H1 (cell line): ENCODE measurements around the gene ZNF200. TPM values are rescaled to one million over a fixed set of nuclear protein-coding genes. Genes with fewer than 3 reads are reported as not detected.

ENCODE experiments used
- ASH2L ChIP-seq: fragments of 200-600, 300-600 bp; sonication (generic); IDR thresholded peaks from one replicate; pipeline ENCODE4 v1.7.1; 2017; ENCODE audit warnings: low read length
- CBX5 ChIP-seq: fragments of 300-800, 300-1000 bp; sonication (generic); IDR thresholded peaks from 2 replicates; pipeline ENCODE4 v1.7.1; 2016; ENCODE audit warnings: antibody characterized with exemption, low read length, low read depth
- CBX8 ChIP-seq: fragments of 300-800, 300-1000 bp; sonication (generic); IDR thresholded peaks from 2 replicates; pipeline ENCODE4 v1.7.1; 2016; ENCODE audit warnings: low read depth, low read length, borderline replicate concordance
- CHD1 ChIP-seq: IDR thresholded peaks from 2 replicates; pipeline ENCODE4 v1.6.1; 2012; ENCODE audit warnings: low read depth, low read length, improper control_type of control experiment
- CTBP2 ChIP-seq: IDR thresholded peaks from 2 replicates; pipeline ENCODE4 v1.7.0; 2011; ENCODE audit warnings: borderline replicate concordance, mild to moderate bottlenecking, moderate library complexity, mixed read lengths, low read length; ENCODE audit not compliant: insufficient read depth, insufficient read length
- EP300 ChIP-seq, 2 experiments: IDR thresholded peaks; 1 replicate in 1 of 2; 2 replicates in 1 of 2; pipeline ENCODE4 v1.6.1; 2011 to 2012; ENCODE audit warnings: low read depth in 2 of 2, low read length in 2 of 2, mild to moderate bottlenecking in 2 of 2, borderline replicate concordance in 1 of 2, inconsistent platforms in 1 of 2, moderate library complexity in 1 of 2
- FOSL1 ChIP-seq: IDR thresholded peaks from 2 replicates; pipeline ENCODE4 v1.6.1; 2011; ENCODE audit warnings: mild to moderate bottlenecking, low read depth, low read length, moderate library complexity; ENCODE audit not compliant: insufficient read depth
- JUND ChIP-seq: IDR thresholded peaks from 2 replicates; pipeline ENCODE4 v1.6.1; 2011; ENCODE audit warnings: mild to moderate bottlenecking, improper control_type of control experiment, low read length
- KDM1A ChIP-seq: fragments of 200-600, 300-600 bp; sonication (generic); IDR thresholded peaks from 2 replicates; pipeline ENCODE4 v1.7.1; 2016; ENCODE audit warnings: mild to moderate bottlenecking, low read length, borderline replicate concordance
- POU5F1 ChIP-seq: IDR thresholded peaks from 2 replicates; pipeline ENCODE4 v1.6.1; 2011; ENCODE audit warnings: low read depth, mild to moderate bottlenecking, low read length, moderate library complexity
- RFX5 ChIP-seq: IDR thresholded peaks from 2 replicates; pipeline ENCODE4 v1.6.1; 2011; ENCODE audit warnings: low read depth, low read length, improper control_type of control experiment, borderline replicate concordance
- RNF2 ChIP-seq: fragments of 200-900, 300-1000 bp; sonication (generic); IDR thresholded peaks from 2 replicates; pipeline ENCODE4 v1.7.1; 2016; ENCODE audit warnings: borderline replicate concordance, low read depth, mild to moderate bottlenecking, antibody characterized with exemption, low read length; ENCODE audit not compliant: poor library complexity, severe bottlenecking; ENCODE audit errors: missing control alignments
- SIRT6 ChIP-seq: IDR thresholded peaks from one replicate; pipeline ENCODE4 v1.7.1; 2012; ENCODE audit warnings: low read length, inconsistent platforms
- SP4 ChIP-seq: IDR thresholded peaks from 2 replicates; pipeline ENCODE4 v1.6.1; 2012; ENCODE audit warnings: low read length, inconsistent platforms
- SUZ12 ChIP-seq: fragments of 200-600 bp; sonication (generic); IDR thresholded peaks from 2 replicates; pipeline ENCODE4 v1.6.1; 2012; ENCODE audit warnings: mild to moderate bottlenecking, inconsistent platforms, low read length, moderate library complexity, mixed read lengths
- TAF1 ChIP-seq: IDR thresholded peaks from 2 replicates; pipeline ENCODE4 v1.6.1; 2011; ENCODE audit warnings: mild to moderate bottlenecking, low read depth, low read length
- TCF12 ChIP-seq: IDR thresholded peaks from 2 replicates; pipeline ENCODE4 v1.6.1; 2011; ENCODE audit warnings: low read depth, mild to moderate bottlenecking, low read length
- polyA plus RNA-seq, 7 experiments: library from polyadenylated mRNA; depleted of rRNA in 3 of 7; stranded (reverse) in 5 of 7; unstranded in 2 of 7; fragments of >200 nt in 5 of 7; fragments of 200-250 nt in 2 of 7; gene quantifications; 1 replicate in 5 of 7; 2 replicates in 1 of 7; 4 replicates in 1 of 7; pipeline versions ENCODE4 v1.2.1 to v1.2.3, GENCODE V29; 2011 to 2013; ENCODE audit warnings: missing spikeins in 2 of 7, mixed read lengths in 2 of 7
- total RNA-seq: library from RNA; stranded (reverse); fragmentation: NEBNext Ultra II Directional; extraction: Animal tissue kit (Norgen Biotek cat#: 25700); gene quantifications from 2 replicates; pipeline ENCODE4 v1.2.1, GENCODE V29; 2021
- TF ChIP-seq, protein P1 (sequence below), 3 experiments: IDR thresholded peaks; 1 replicate in 2 of 3; 2 replicates in 1 of 3; pipeline versions ENCODE4 v1.5.1 to v1.6.1; 2011; ENCODE audit warnings: low read length in 3 of 3, mild to moderate bottlenecking in 3 of 3, inconsistent platforms in 2 of 3, low read depth in 1 of 3, moderate library complexity in 1 of 3; ENCODE audit not compliant: insufficient read depth in 1 of 3; ENCODE audit errors: control extremely low read depth in 1 of 3
- TF ChIP-seq, protein P2 (sequence below): IDR thresholded peaks from 2 replicates; pipeline ENCODE4 v1.6.1; 2011; ENCODE audit warnings: low read length, improper control_type of control experiment
- TF ChIP-seq, protein P3 (sequence below): IDR thresholded peaks from 2 replicates; pipeline ENCODE4 v1.6.1; 2012; ENCODE audit warnings: inconsistent platforms

ZNF200 gene
- total and polyA plus RNA-seq, 2 of the 8 experiments (the other 6 are each of a cell fraction or from before 2014, with no cell fraction given), result 2.7 to 9.9 TPM

DNA sequence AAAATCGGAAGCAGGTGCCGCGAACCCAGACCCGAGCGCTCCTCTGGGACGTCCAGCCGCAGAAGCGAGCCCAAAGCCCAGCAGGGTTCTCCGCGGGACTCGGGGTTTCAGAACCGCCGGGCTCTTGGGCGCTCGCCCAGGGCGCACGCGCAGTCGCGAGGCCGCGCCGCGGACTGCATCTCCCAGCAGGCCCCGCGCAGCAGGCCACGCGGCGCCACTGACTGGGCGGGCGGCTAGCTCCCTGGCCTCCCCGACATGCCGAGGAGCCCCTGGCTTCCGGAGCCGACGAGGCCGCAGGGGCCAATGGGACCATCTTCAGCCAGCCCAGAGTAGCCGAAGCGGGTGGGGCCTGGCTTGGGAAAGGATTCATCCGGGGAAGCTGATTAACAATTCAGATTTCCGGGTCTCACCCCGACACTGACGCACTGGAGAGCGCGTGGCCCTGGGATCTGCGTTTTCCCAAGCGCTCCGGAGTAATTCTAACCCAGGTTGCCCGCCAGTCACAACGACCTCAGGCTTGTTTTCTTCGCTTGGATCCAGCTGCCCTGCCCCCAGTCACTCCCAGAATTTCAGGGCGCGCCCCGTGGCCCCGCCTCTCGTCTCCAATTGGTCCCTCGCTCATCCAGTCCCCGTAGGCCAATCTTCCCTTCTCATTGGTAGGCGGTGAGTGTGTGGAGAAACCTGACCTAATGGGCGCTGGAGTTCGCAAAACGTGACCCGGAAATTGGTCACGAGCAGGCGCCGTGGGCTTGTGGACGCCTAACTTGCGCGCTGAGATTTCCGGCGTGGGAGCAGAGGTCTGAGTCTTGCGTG, 48.0 kb upstream of the ZNF200 start, which contains the start of gene ZNF263 (continued):
- TF ChIP-seq, protein P1, sequence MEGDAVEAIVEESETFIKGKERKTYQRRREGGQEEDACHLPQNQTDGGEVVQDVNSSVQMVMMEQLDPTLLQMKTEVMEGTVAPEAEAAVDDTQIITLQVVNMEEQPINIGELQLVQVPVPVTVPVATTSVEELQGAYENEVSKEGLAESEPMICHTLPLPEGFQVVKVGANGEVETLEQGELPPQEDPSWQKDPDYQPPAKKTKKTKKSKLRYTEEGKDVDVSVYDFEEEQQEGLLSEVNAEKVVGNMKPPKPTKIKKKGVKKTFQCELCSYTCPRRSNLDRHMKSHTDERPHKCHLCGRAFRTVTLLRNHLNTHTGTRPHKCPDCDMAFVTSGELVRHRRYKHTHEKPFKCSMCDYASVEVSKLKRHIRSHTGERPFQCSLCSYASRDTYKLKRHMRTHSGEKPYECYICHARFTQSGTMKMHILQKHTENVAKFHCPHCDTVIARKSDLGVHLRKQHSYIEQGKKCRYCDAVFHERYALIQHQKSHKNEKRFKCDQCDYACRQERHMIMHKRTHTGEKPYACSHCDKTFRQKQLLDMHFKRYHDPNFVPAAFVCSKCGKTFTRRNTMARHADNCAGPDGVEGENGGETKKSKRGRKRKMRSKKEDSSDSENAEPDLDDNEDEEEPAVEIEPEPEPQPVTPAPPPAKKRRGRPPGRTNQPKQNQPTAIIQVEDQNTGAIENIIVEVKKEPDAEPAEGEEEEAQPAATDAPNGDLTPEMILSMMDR (IDR thresholded peaks at IDR 0.05; ENCODE audit: control extremely low read depth in 1 of 3, insufficient read depth in 1 of 3, low read depth in 1 of 3, low read length in 3 of 3), result no peak
- TF ChIP-seq, protein P2, sequence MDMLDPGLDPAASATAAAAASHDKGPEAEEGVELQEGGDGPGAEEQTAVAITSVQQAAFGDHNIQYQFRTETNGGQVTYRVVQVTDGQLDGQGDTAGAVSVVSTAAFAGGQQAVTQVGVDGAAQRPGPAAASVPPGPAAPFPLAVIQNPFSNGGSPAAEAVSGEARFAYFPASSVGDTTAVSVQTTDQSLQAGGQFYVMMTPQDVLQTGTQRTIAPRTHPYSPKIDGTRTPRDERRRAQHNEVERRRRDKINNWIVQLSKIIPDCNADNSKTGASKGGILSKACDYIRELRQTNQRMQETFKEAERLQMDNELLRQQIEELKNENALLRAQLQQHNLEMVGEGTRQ, result peak; percentile 85
- TF ChIP-seq POU5F1 (no peak), TCF12 (no peak), ASH2L (no peak), KDM1A (no peak), SUZ12 (no peak), CBX8 (no peak), FOSL1 (no peak), JUND (no peak), SIRT6 (no peak), RFX5 (no peak), RNF2 (no peak), EP300 (IDR thresholded peaks at IDR 0.05; ENCODE audit: borderline replicate concordance in 1 of 2, low read depth in 2 of 2, low read length in 2 of 2) (no peak), SP4 (peak; percentile 68), CHD1 (no peak), TAF1 (peak; percentile 85), CTBP2 (no peak), CBX5 (no peak)
- TF ChIP-seq, protein P3, sequence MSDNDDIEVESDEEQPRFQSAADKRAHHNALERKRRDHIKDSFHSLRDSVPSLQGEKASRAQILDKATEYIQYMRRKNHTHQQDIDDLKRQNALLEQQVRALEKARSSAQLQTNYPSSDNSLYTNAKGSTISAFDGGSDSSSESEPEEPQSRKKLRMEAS, result peak; percentile 93
- TF ChIP-seq, all 59 proteins: peak for 20
